ENCODE measurements around the gene C1orf53.

- TF ChIP-seq CTCF (IDR thresholded peaks at IDR 0.05; ENCODE audit: insufficient read depth, low read length, poor library complexity, severe bottlenecking) (no peak), EZH2phosphoT487 (conservative IDR thresholded peaks at IDR 0.05; ENCODE audit: low read length) (no peak)
Measured at GRCh38 chr1:197862671-197863070, 39.8 kb upstream of the C1orf53 start.

All from SU-DHL-6 (cell line).